HG02938 (cell line): ENCODE measurements around the gene GANC.

Source experiments
- ATAC-seq: cut with Tn5 transposase; IDR thresholded peaks from one replicate; pipeline ENCODE4 v1.9.1; 2021; ENCODE audit warnings: mild to moderate bottlenecking, moderate library complexity; ENCODE audit not compliant: unreplicated experiment

GANC gene

GRCh38 chr15:42338500-42338899, 65.5 kb downstream of the GANC start:
- ATAC-seq = no peak

GRCh38 chr15:42343596-42344232, 70.7 kb downstream of the GANC start:
- no peak for ATAC-seq

- no peak for ATAC-seq
Observed at GRCh38 chr15:42344763-42345162, 71.8 kb downstream of the GANC start.

GRCh38 chr15:42345504-42345903, 72.5 kb downstream of the GANC start:
- no peak for ATAC-seq

GRCh38 chr15:42348083-42348482, 75.1 kb downstream of the GANC start:
- ATAC-seq = no peak

- no peak for ATAC-seq
Observed at GRCh38 chr15:42349186-42349585, 76.2 kb downstream of the GANC start.

- ATAC-seq = no peak
Observed at GRCh38 chr15:42352401-42352800, 79.4 kb downstream of the GANC start.

GRCh38 chr15:42353061-42353460, 80.1 kb downstream of the GANC start:
- ATAC-seq = no peak

- no peak for ATAC-seq
Observed at GRCh38 chr15:42354824-42355223, 81.8 kb downstream of the GANC start.

- ATAC-seq = no peak
Observed at GRCh38 chr15:42355291-42355690, 82.3 kb downstream of the GANC start.

GRCh38 chr15:42356851-42357250, 83.8 kb downstream of the GANC start:
- ATAC-seq = no peak

GRCh38 chr15:42358141-42358540, 85.1 kb downstream of the GANC start:
- ATAC-seq = no peak

GRCh38 chr15:42359249-42359648, 86.2 kb downstream of the GANC start, which contains the start of gene CAPN3:
CAPN3 (plus strand) TSS chr15:42359501; CDS start chr15:42359806, 305 bp downstream.
- ATAC-seq = no peak

GRCh38 chr15:42359985-42360384, 87.0 kb downstream of the GANC start:
- no peak for ATAC-seq

- no peak for ATAC-seq
Observed at GRCh38 chr15:42360535-42361112, 87.6 kb downstream of the GANC start.

GRCh38 chr15:42363487-42363886, 90.5 kb downstream of the GANC start:
- no peak for ATAC-seq

- ATAC-seq = no peak
Observed at GRCh38 chr15:42363942-42364341, 90.9 kb downstream of the GANC start.

- no peak for ATAC-seq
Observed at GRCh38 chr15:42364529-42364928, 91.5 kb downstream of the GANC start.

GRCh38 chr15:42365921-42366550, 93.0 kb downstream of the GANC start:
- no peak for ATAC-seq

GRCh38 chr15:42367041-42367440, 94.0 kb downstream of the GANC start:
- no peak for ATAC-seq

GRCh38 chr15:42368096-42368495, 95.1 kb downstream of the GANC start:
- no peak for ATAC-seq

GRCh38 chr15:42371096-42371495, 98.1 kb downstream of the GANC start:
- no peak for ATAC-seq
